GM23338 (cell line): ENCODE results near the gene SLC9A4. TPM values are rescaled to one million over a fixed set of nuclear protein-coding genes. Genes with fewer than 3 reads are reported as not detected.

Experiments used
- ATAC-seq: fragments of 200-7000 bp; cut with Tn5 transposase; 3 replicates; pipeline ENCODE4 v1.9.1; 2020
- DNase-seq: peaks from one replicate; pipeline ENCODE4 v3.0.0-alpha.2; 2015; ENCODE audit warnings: low spot score
- H2AFZ ChIP-seq: fragments of 200-600 bp; sonication (generic); 2 replicates; pipeline ENCODE4 v1.8.0; 2016; ENCODE audit warnings: antibody characterized with exemption, mild to moderate bottlenecking, moderate library complexity
- H3F3A ChIP-seq: fragments of 200-600 bp; sonication (generic); replicated peaks from 2 replicates; pipeline ENCODE4 v1.8.0; 2017; ENCODE audit warnings: antibody characterized with exemption, mixed run types, low read depth
- H3K27ac ChIP-seq: fragments of 200-600 bp; sonication (generic); 2 replicates; pipeline ENCODE4 v1.6.1; 2016; ENCODE audit warnings: low read depth
- H3K27me3 ChIP-seq: fragments of 200-600 bp; sonication (generic); 2 replicates; pipeline ENCODE4 v1.8.0; 2016; ENCODE audit warnings: mild to moderate bottlenecking, mixed run types, moderate library complexity; ENCODE audit not compliant: insufficient read depth
- H3K36me3 ChIP-seq: fragments of 200-600 bp; sonication (generic); 2 replicates; pipeline ENCODE4 v1.8.0; 2016; ENCODE audit warnings: mild to moderate bottlenecking; ENCODE audit not compliant: insufficient read depth
- H3K4me1 ChIP-seq: fragments of 200-600 bp; sonication (generic); 2 replicates; pipeline ENCODE4 v1.8.0; 2016; ENCODE audit warnings: mild to moderate bottlenecking, moderate library complexity; ENCODE audit not compliant: insufficient read depth
- H3K4me2 ChIP-seq: fragments of 200-600 bp; sonication (generic); 2 replicates; pipeline ENCODE4 v1.7.1; 2017; ENCODE audit warnings: mixed run types
- H3K4me3 ChIP-seq: fragments of 200-600 bp; sonication (generic); 2 replicates; pipeline ENCODE4 v1.6.1; 2016; ENCODE audit warnings: mixed run types
- H3K79me2 ChIP-seq: fragments of 200-600 bp; sonication (generic); replicated peaks from 2 replicates; pipeline ENCODE4 v1.8.0; 2017; ENCODE audit warnings: mild to moderate bottlenecking; ENCODE audit not compliant: insufficient read depth
- H3K9me2 ChIP-seq: fragments of 200-600 bp; sonication (generic); 2 replicates; pipeline ENCODE4 v1.8.0; 2017; ENCODE audit not compliant: insufficient read depth
- H4K20me1 ChIP-seq: fragments of 200-600 bp; sonication (generic); replicated peaks from 2 replicates; pipeline ENCODE4 v1.8.0; 2017; ENCODE audit warnings: mild to moderate bottlenecking; ENCODE audit not compliant: insufficient read depth
- H3K27ac Mint-ChIP-seq: 2 replicates; pipeline ENCODE4 v1.8.0; 2020; ENCODE audit warnings: inconsistent platforms, mild to moderate bottlenecking, moderate library complexity, mixed read lengths
- H3K27me3 Mint-ChIP-seq: 3 replicates; pipeline ENCODE4 v1.8.0; 2022; ENCODE audit warnings: low read depth, mild to moderate bottlenecking, moderate library complexity, mixed read lengths, inconsistent platforms; ENCODE audit not compliant: insufficient read depth, poor library complexity
- H3K36me3 Mint-ChIP-seq: 3 replicates; pipeline ENCODE4 v1.8.0; 2021; ENCODE audit warnings: low read depth, mild to moderate bottlenecking, inconsistent platforms, moderate library complexity, mixed read lengths
- H3K4me1 Mint-ChIP-seq: 3 replicates; pipeline ENCODE4 v1.8.0; 2020; ENCODE audit warnings: mild to moderate bottlenecking, inconsistent platforms, mixed read lengths
- H3K4me3 Mint-ChIP-seq: 3 replicates; pipeline ENCODE4 v1.8.0; 2021; ENCODE audit warnings: moderate library complexity, mild to moderate bottlenecking, inconsistent platforms, mixed read lengths
- H3K9me3 Mint-ChIP-seq: 3 replicates; pipeline ENCODE4 v1.8.0; 2020; ENCODE audit warnings: moderate library complexity, mild to moderate bottlenecking, inconsistent platforms, mixed read lengths
- JUNB ChIP-seq: IDR thresholded peaks from one replicate; pipeline ENCODE4 v1.6.1; 2016; ENCODE audit warnings: antibody characterized with exemption; ENCODE audit not compliant: unreplicated experiment
- POLR2AphosphoS5 ChIP-seq: IDR thresholded peaks from 2 replicates; pipeline ENCODE4 v1.6.1; 2016; ENCODE audit warnings: antibody characterized with exemption, low read depth
- REST ChIP-seq: IDR thresholded peaks from one replicate; pipeline ENCODE4 v1.6.1; 2018; ENCODE audit warnings: antibody characterized with exemption; ENCODE audit not compliant: unreplicated experiment
- ZNF114 ChIP-seq: fragments of 250-450 bp; sonication (Bioruptor Pico); IDR thresholded peaks from 2 replicates; pipeline ENCODE4 v1.5.0; 2020; ENCODE audit warnings: mild to moderate bottlenecking, moderate library complexity
- long read RNA-seq: library from polyadenylated mRNA; unstranded; transcript quantifications from one replicate; pipeline ENCODE4 v2.0.0, GENCODE V29; 2020; ENCODE audit not compliant: unreplicated experiment
- polyA plus RNA-seq: library from polyadenylated mRNA; unstranded; fragments of >200 nt; fragmentation: Nextera tagmentation; extraction: Ambion mirVana; gene quantifications from 2 replicates; pipeline ENCODE4 v1.2.1, GENCODE V29; 2016
- total RNA-seq: library from RNA; depleted of rRNA; stranded (reverse); fragments of >200 nt; shearing (Covaris generic); gene quantifications from 2 replicates; pipeline ENCODE4 v1.2.3, GENCODE V29; 2014; rRNA removed
- TF ChIP-seq, protein P1 (sequence below), 2 experiments: fragments of 200-600 bp in 1 of 2; sonication (generic) in 1 of 2; conservative IDR thresholded peaks; 2 replicates each; pipeline versions ENCODE4 v1.5.1 to v1.6.1; 2016 to 2017; ENCODE audit warnings: antibody characterized with exemption in 2 of 2, low read depth in 2 of 2, mild to moderate bottlenecking in 2 of 2, moderate library complexity in 1 of 2
- TF ChIP-seq, protein P2 (sequence below): fragments of 250-450 bp; sonication (Bioruptor Pico); IDR thresholded peaks from 2 replicates; pipeline ENCODE4 v1.5.0; 2020; ENCODE audit warnings: mild to moderate bottlenecking, moderate library complexity

SLC9A4 gene, protein sequence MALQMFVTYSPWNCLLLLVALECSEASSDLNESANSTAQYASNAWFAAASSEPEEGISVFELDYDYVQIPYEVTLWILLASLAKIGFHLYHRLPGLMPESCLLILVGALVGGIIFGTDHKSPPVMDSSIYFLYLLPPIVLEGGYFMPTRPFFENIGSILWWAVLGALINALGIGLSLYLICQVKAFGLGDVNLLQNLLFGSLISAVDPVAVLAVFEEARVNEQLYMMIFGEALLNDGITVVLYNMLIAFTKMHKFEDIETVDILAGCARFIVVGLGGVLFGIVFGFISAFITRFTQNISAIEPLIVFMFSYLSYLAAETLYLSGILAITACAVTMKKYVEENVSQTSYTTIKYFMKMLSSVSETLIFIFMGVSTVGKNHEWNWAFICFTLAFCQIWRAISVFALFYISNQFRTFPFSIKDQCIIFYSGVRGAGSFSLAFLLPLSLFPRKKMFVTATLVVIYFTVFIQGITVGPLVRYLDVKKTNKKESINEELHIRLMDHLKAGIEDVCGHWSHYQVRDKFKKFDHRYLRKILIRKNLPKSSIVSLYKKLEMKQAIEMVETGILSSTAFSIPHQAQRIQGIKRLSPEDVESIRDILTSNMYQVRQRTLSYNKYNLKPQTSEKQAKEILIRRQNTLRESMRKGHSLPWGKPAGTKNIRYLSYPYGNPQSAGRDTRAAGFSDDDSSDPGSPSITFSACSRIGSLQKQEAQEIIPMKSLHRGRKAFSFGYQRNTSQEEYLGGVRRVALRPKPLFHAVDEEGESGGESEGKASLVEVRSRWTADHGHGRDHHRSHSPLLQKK
- total RNA-seq (not detected in 2 replicates), polyA plus RNA-seq (not detected in 2 replicates)
- long read RNA-seq = 0 reads

GRCh38 chr2:102473020-102473419, at the start of gene SLC9A4:
Gene SLC9A4, plus strand, starts transcription at chr2:102473226. Its CDS starts 534 bp downstream, at chr2:102473760.
- DNase-seq = peak; percentile 81
- Histone ChIP-seq H3F3A (no peaks in the 10 kb centered on the region), H2AFZ (peak within 1 kb of the TSS; percentile 8), H3K4me2 (no peak within 1 kb of the TSS), H3K4me3 (no peak within 1 kb of the TSS), H4K20me1 (no peaks in the 10 kb centered on the region), H3K36me3 (no peaks in the 10 kb centered on the region), H3K4me1 (no peaks in the 10 kb centered on the region), H3K9me2 (peaks cover 6% of the 10 kb centered on the region; the same call in 1 of the 2 replicates), H3K79me2 (no peaks in the 10 kb centered on the region), H3K27me3 (no peaks in the 10 kb centered on the region), H3K27ac (no peak within 1 kb of the TSS)
- Mint-ChIP-seq H3K27me3 (peaks cover 2% of the 10 kb centered on the region), H3K4me1 (peaks cover 3% of the 10 kb centered on the region; the same call in 2 of the 3 replicates), H3K27ac (no peak within 1 kb of the TSS), H3K36me3 (no peaks in the 10 kb centered on the region), H3K4me3 (no peak within 1 kb of the TSS), H3K9me3 (peaks cover 12% of the 10 kb centered on the region; the same call in 2 of the 3 replicates)
- no peak for TF ChIP-seq JUNB
- TF ChIP-seq, protein P1, sequence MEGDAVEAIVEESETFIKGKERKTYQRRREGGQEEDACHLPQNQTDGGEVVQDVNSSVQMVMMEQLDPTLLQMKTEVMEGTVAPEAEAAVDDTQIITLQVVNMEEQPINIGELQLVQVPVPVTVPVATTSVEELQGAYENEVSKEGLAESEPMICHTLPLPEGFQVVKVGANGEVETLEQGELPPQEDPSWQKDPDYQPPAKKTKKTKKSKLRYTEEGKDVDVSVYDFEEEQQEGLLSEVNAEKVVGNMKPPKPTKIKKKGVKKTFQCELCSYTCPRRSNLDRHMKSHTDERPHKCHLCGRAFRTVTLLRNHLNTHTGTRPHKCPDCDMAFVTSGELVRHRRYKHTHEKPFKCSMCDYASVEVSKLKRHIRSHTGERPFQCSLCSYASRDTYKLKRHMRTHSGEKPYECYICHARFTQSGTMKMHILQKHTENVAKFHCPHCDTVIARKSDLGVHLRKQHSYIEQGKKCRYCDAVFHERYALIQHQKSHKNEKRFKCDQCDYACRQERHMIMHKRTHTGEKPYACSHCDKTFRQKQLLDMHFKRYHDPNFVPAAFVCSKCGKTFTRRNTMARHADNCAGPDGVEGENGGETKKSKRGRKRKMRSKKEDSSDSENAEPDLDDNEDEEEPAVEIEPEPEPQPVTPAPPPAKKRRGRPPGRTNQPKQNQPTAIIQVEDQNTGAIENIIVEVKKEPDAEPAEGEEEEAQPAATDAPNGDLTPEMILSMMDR (conservative IDR thresholded peaks at IDR 0.05; ENCODE audit: low read depth in 2 of 2) = peak; percentile 82 to 94
- TF ChIP-seq ZNF114 = no peak
- ATAC-seq = peak; percentile 72

DNA sequence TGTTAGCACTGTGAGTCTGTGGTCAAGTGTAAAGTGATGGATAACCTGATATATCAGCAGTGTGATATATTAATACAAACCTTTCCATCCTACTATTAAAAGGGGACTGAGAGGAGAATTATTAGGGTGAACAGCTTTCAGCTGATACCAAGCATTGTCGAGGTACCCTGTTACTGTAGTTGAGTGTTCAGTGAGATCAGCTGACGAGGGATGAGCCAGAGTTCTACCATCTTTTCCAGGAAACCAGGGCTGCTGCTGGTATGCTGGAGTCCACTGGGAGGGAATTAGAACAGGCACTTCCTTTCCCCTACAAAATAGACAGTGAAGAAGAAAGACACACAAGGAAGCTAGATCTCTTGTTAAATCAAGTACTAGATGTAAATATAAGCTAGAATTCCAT, 49.7 kb upstream of the SLC9A4 start:
- no peaks in the 10 kb centered on the region for H3K79me2 ChIP-seq
- H3K9me3 Mint-ChIP-seq = no peaks in the 10 kb centered on the region
- TF ChIP-seq REST (no peak), POLR2AphosphoS5 (no peak)
- TF ChIP-seq, protein P2, sequence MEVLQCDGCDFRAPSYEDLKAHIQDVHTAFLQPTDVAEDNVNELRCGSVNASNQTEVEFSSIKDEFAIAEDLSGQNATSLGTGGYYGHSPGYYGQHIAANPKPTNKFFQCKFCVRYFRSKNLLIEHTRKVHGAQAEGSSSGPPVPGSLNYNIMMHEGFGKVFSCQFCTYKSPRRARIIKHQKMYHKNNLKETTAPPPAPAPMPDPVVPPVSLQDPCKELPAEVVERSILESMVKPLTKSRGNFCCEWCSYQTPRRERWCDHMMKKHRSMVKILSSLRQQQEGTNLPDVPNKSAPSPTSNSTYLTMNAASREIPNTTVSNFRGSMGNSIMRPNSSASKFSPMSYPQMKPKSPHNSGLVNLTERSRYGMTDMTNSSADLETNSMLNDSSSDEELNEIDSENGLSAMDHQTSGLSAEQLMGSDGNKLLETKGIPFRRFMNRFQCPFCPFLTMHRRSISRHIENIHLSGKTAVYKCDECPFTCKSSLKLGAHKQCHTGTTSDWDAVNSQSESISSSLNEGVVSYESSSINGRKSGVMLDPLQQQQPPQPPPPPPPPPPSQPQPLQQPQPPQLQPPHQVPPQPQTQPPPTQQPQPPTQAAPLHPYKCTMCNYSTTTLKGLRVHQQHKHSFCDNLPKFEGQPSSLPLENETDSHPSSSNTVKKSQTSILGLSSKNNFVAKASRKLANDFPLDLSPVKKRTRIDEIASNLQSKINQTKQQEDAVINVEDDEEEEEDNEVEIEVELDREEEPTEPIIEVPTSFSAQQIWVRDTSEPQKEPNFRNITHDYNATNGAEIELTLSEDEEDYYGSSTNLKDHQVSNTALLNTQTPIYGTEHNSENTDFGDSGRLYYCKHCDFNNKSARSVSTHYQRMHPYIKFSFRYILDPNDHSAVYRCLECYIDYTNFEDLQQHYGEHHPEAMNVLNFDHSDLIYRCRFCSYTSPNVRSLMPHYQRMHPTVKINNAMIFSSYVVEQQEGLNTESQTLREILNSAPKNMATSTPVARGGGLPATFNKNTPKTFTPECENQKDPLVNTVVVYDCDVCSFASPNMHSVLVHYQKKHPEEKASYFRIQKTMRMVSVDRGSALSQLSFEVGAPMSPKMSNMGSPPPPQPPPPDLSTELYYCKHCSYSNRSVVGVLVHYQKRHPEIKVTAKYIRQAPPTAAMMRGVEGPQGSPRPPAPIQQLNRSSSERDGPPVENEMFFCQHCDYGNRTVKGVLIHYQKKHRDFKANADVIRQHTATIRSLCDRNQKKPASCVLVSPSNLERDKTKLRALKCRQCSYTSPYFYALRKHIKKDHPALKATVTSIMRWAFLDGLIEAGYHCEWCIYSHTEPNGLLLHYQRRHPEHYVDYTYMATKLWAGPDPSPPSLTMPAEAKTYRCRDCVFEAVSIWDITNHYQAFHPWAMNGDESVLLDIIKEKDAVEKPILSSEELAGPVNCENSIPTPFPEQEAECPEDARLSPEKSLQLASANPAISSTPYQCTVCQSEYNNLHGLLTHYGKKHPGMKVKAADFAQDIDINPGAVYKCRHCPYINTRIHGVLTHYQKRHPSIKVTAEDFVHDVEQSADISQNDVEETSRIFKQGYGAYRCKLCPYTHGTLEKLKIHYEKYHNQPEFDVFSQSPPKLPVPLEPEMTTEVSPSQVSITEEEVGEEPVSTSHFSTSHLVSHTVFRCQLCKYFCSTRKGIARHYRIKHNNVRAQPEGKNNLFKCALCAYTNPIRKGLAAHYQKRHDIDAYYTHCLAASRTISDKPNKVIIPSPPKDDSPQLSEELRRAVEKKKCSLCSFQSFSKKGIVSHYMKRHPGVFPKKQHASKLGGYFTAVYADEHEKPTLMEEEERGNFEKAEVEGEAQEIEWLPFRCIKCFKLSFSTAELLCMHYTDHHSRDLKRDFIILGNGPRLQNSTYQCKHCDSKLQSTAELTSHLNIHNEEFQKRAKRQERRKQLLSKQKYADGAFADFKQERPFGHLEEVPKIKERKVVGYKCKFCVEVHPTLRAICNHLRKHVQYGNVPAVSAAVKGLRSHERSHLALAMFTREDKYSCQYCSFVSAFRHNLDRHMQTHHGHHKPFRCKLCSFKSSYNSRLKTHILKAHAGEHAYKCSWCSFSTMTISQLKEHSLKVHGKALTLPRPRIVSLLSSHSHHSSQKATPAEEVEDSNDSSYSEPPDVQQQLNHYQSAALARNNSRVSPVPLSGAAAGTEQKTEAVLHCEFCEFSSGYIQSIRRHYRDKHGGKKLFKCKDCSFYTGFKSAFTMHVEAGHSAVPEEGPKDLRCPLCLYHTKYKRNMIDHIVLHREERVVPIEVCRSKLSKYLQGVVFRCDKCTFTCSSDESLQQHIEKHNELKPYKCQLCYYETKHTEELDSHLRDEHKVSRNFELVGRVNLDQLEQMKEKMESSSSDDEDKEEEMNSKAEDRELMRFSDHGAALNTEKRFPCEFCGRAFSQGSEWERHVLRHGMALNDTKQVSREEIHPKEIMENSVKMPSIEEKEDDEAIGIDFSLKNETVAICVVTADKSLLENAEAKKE = no peak

More for the DNA sequence above, 49.7 kb upstream of the SLC9A4 start:
- no peak overlapping the region for H3K4me2 ChIP-seq
- H3K9me2 ChIP-seq = 0 out of 2 replicates have a peak, but pooled peaks cover 6% of the 10 kb centered on the region
- no peaks in the 10 kb centered on the region for H4K20me1 ChIP-seq
- Mint-ChIP-seq H3K27me3 (no peaks in the 10 kb centered on the region), H3K27ac (no peak overlapping the region; the same call in 1 of the 2 replicates), H3K36me3 (no peaks in the 10 kb centered on the region), H3K4me1 (no peaks in the 10 kb centered on the region), H3K4me3 (no peak overlapping the region)
- no peaks in the 10 kb centered on the region for H3K4me1 ChIP-seq
- H3F3A ChIP-seq = no peaks in the 10 kb centered on the region
- H3K4me3 ChIP-seq = no peak overlapping the region
- H2AFZ ChIP-seq = no peak overlapping the region
- H3K27ac ChIP-seq = no peak overlapping the region
- no peak for ATAC-seq
- no peaks in the 10 kb centered on the region for H3K36me3 ChIP-seq
- no peak for DNase-seq
- no peaks in the 10 kb centered on the region for H3K27me3 ChIP-seq
